Measurements from ENCODE around the gene VSTM2B.
A peak's percentile ranks its signal among the peaks of the same experiment; 100 is the strongest.

VSTM2B gene

GRCh38 chr19:29571181-29571580, 45.4 kb downstream of the VSTM2B start:
- no peak for DNase-seq

- DNase-seq: no peak
Observed at GRCh38 chr19:29573486-29573885, 47.7 kb downstream of the VSTM2B start.

GRCh38 chr19:29574510-29574909, 48.7 kb downstream of the VSTM2B start:
- no peak for DNase-seq

- no peak for DNase-seq
Observed at GRCh38 chr19:29576046-29576606, 50.3 kb downstream of the VSTM2B start.

- no peak for DNase-seq
Observed at GRCh38 chr19:29576761-29577648, 51.2 kb downstream of the VSTM2B start.

GRCh38 chr19:29577649-29577963, 51.8 kb downstream of the VSTM2B start:
- DNase-seq: no peak

- no peak for DNase-seq
Observed at GRCh38 chr19:29578349-29578748, 52.6 kb downstream of the VSTM2B start.

- no peak for DNase-seq
Observed at GRCh38 chr19:29579308-29579910, 53.6 kb downstream of the VSTM2B start.

GRCh38 chr19:29581398-29581797, 55.6 kb downstream of the VSTM2B start:
- DNase-seq: no peak

- DNase-seq: no peak
Observed at GRCh38 chr19:29583196-29583999, 57.6 kb downstream of the VSTM2B start.

GRCh38 chr19:29586401-29586800, 60.6 kb downstream of the VSTM2B start:
- DNase-seq: no peak

- DNase-seq: no peak
Observed at GRCh38 chr19:29587059-29587458, 61.3 kb downstream of the VSTM2B start.

GRCh38 chr19:29587518-29587986, 61.8 kb downstream of the VSTM2B start:
- DNase-seq: peak; percentile 92

- DNase-seq: no peak
Observed at GRCh38 chr19:29588095-29588494, 62.3 kb downstream of the VSTM2B start.

- DNase-seq: no peak
Observed at GRCh38 chr19:29590278-29590677, 64.5 kb downstream of the VSTM2B start.

GRCh38 chr19:29591670-29592069, 65.9 kb downstream of the VSTM2B start:
- no peak for DNase-seq

GRCh38 chr19:29593869-29594268, 68.1 kb downstream of the VSTM2B start:
- DNase-seq: no peak

GRCh38 chr19:29596080-29596727, 70.4 kb downstream of the VSTM2B start:
- no peak for DNase-seq

GRCh38 chr19:29596885-29597525, 71.2 kb downstream of the VSTM2B start:
- no peak for DNase-seq

GRCh38 chr19:29598036-29598435, 72.2 kb downstream of the VSTM2B start:
- no peak for DNase-seq

GRCh38 chr19:29598496-29598895, 72.7 kb downstream of the VSTM2B start:
- DNase-seq: no peak

GRCh38 chr19:29603308-29603707, 77.5 kb downstream of the VSTM2B start:
- DNase-seq: no peak

Data from MV-4-11 (cell line).